ENCODE results near the gene FGG. TPM values are rescaled to one million over a fixed set of nuclear protein-coding genes. Genes with fewer than 3 reads are reported as not detected.

FGG gene
- total and polyA plus RNA-seq, 2 of the 8 experiments (the other 6 are each of a cell fraction or from before 2014, with no cell fraction given): not detected

DNA sequence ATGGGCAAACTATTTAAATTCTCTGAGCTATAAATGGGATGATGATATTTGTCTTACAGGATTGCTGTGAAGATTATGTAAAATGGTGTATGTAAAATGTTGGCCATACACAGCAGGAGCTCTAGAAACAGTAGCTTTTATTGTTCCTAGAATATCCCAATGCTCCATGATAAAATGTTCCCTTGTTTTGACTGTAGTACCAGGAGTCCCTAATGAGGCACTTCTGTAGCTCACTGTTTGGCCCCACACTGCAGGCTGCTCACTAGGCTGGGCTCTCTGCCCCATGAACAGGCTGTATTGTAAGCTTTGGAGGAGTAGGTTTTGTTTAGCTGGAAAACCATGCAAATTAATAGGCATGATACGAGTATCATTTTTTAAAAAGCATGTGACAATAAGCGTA is 18.6 kb downstream of the FGG start:
- Histone ChIP-seq H2AFZ (ENCODE audit: low read length) (no peak overlapping the region; the same call in 1 of the 2 replicates), H3K27ac (ENCODE audit: low read depth, low read length) (no peak overlapping the region), H2BK20ac (ENCODE audit: low read length) (no peak overlapping the region), H3K36me3 (ENCODE audit: control insufficient read depth in 2 of 4, insufficient read depth in 4 of 4, low read length in 3 of 4) (no peaks in the 10 kb centered on the region), H3K4ac (replicated peaks; ENCODE audit: insufficient read length, low read depth, low read length) (no peak overlapping the region), H2BK15ac (ENCODE audit: low read length) (0 out of 2 replicates have a peak overlapping the region, but pooled peaks have one; percentile 10), H3K18ac (ENCODE audit: extremely low read depth, low read length) (no peak overlapping the region), H3K4me2 (ENCODE audit: insufficient read depth in 1 of 2, low read depth in 2 of 2, low read length in 2 of 2) (no peak overlapping the region), H3K4me1 (replicated peaks in 1 of 4; ENCODE audit: control insufficient read depth in 3 of 4, insufficient read depth in 4 of 4, low read length in 3 of 4) (0 out of 7 replicates have a peak, but pooled peaks cover 0 to 3% (median 0%) of the 10 kb centered on the region in 4 experiments), H3K27me3 (replicated peaks in 1 of 4; ENCODE audit: control insufficient read depth in 3 of 4, extremely low read depth in 1 of 4, insufficient read depth in 3 of 4, low read length in 3 of 4) (no peaks in the 10 kb centered on the region), H3K23ac (ENCODE audit: insufficient read length) (no peak overlapping the region), H2BK5ac (ENCODE audit: low read depth, low read length) (no peak overlapping the region), H2AK5ac (ENCODE audit: low read depth, low read length) (no peak overlapping the region), H4K20me1 (replicated peaks in 1 of 2; ENCODE audit: control insufficient read depth in 1 of 2, insufficient read depth in 2 of 2, low read length in 2 of 2) (no peaks in the 10 kb centered on the region), H4K91ac (replicated peaks; ENCODE audit: insufficient read length, low read length) (no peak overlapping the region), H3K23me2 (ENCODE audit: low read depth, low read length) (no peaks in the 10 kb centered on the region), H3K9me3 (ENCODE audit: insufficient read depth in 2 of 2, low read depth in 1 of 2, low read length in 1 of 2) (no peaks in the 10 kb centered on the region), H3K79me2 (ENCODE audit: control insufficient read depth in 1 of 2, insufficient read depth in 2 of 2, low read length in 2 of 2) (no peaks in the 10 kb centered on the region), H3K4me3 (ENCODE audit: extremely low read depth in 1 of 4, insufficient read depth in 2 of 4, low read depth in 3 of 4, low read length in 4 of 4) (no peak overlapping the region), H4K5ac (ENCODE audit: insufficient read length, low read depth, low read length) (no peak overlapping the region), H2BK12ac (ENCODE audit: low read depth, low read length) (no peak overlapping the region), H3K79me1 (ENCODE audit: low read depth, low read length) (no peaks in the 10 kb centered on the region), H3K9ac (replicated peaks in 1 of 4; ENCODE audit: extremely low read depth in 1 of 4, low read depth in 3 of 4, low read length in 3 of 4) (no peak overlapping the region), H4K8ac (ENCODE audit: extremely low read depth, insufficient read depth, low read length) (no peak overlapping the region), H2BK120ac (replicated peaks; ENCODE audit: low read depth, low read length) (no peak overlapping the region), H3K14ac (ENCODE audit: insufficient read length) (no peak overlapping the region), H3K56ac (replicated peaks; ENCODE audit: insufficient read length, low read depth, low read length) (no peak overlapping the region)
- TF ChIP-seq KDM4A (IDR thresholded peaks at IDR 0.05; ENCODE audit: low read depth, low read length, severe bottlenecking) (no peak), ZNF274 (IDR thresholded peaks at IDR 0.05; ENCODE audit: borderline replicate concordance, extremely low read depth, low read length) (no peak), CEBPB (IDR thresholded peaks at IDR 0.05; ENCODE audit: low read depth, low read length) (no peak), SIRT6 (IDR thresholded peaks at IDR 0.05; ENCODE audit: low read length) (no peak), HDAC2 (IDR thresholded peaks at IDR 0.05; ENCODE audit: borderline replicate concordance in 1 of 2, low read depth in 2 of 2, low read length in 2 of 2) (no peak), CHD1 (IDR thresholded peaks at IDR 0.05; ENCODE audit: low read depth, low read length) (no peak), POLR2A (IDR thresholded peaks at IDR 0.05; ENCODE audit: control extremely low read depth in 1 of 2, low read depth in 2 of 2, low read length in 2 of 2) (no peak), KDM1A (IDR thresholded peaks at IDR 0.05; ENCODE audit: borderline replicate concordance, low read length) (no peak), GTF2F1 (IDR thresholded peaks at IDR 0.05; ENCODE audit: borderline replicate concordance, low read depth, low read length) (no peak), POU5F1 (IDR thresholded peaks at IDR 0.05; ENCODE audit: low read depth, low read length) (no peak)
- ChIA-PET CTCF (ENCODE audit: partially characterized antibody) (interaction anchor here (0.7 to 5.6 kb wide), 15 partner anchors 9 to 161 kb away, joined by 3 to 30 read pairs (median 6); partner anchors contain the start of genes FGB and FGG), POLR2A (ENCODE audit: partially characterized antibody) (no interaction called here)
- FAIRE-seq: no peak
- no peak for DNase-seq (ENCODE audit: low read depth in 1 of 2, low spot score in 2 of 2)
- WGBS, 2 experiments (ENCODE audit: extremely low coverage in 1 of 2, insufficient coverage in 1 of 2, insufficient read length in 1 of 2, insufficient replicate concordance in 2 of 2, low coverage in 1 of 2, low lambda C conversion rate in 2 of 2, missing lambda C conversion rate in 1 of 2): 77% methylated on average over 2 of the region's 2 CpGs; no CpG with 5 or more reads in 1 of the 2 experiments

Data from H1 (cell line).